ENCODE measurements around the gene AP2A2.

AP2A2 gene

DNA sequence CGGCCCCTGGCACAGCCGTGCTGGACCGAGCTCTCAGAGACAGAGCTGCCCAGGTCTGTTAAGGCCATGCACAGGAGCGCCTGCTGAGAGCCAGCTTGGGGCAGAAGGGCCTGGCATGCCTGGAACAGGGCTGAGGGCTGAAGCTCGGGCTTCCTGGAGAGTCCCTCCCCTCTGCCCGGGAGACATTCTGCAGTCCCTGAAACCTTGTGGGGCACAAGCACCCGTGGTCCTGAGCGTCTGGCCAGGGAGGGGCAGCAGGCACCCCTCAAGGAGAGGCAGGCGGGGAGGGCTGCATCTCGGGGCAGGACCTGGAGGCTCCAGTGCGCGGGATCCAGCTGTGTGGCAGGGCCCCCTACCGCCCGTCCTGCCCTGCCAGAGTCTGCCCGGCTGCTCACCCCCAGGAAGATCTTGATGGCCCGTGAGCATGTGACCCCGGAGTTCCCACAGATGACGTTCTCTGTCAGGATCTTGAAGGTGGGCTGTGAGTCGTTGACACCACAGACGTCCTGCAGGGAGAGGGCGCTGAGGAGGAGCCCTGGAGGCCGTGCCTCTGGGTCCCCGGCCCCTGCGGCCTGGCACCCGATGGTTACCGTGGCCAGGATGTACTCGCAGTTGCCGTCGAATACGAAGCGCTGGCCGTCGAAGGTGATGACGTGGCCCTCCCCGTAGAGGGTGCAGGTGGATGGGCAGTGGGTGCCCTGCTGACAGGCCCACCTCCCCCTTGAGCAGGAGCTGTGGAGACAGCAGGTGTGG lies 99.9 kb downstream of the AP2A2 start:
- TF ChIP-seq YY1 (IDR thresholded peaks at IDR 0.05; ENCODE audit: low read depth) (no peak), EGR1 (IDR thresholded peaks at IDR 0.05) (no peak), EP300 (IDR thresholded peaks at IDR 0.05; ENCODE audit: borderline replicate concordance) (no peak), ZBTB7A (IDR thresholded peaks at IDR 0.05; ENCODE audit: low read depth) (no peak), TAF1 (IDR thresholded peaks at IDR 0.05; ENCODE audit: low read depth) (no peak), RAD21 (IDR thresholded peaks at IDR 0.05; ENCODE audit: low read depth) (no peak), TCF12 (IDR thresholded peaks at IDR 0.05; ENCODE audit: low read depth) (no peak), FOXM1 (IDR thresholded peaks at IDR 0.05; ENCODE audit: borderline replicate concordance, low read depth) (no peak), NFIC (IDR thresholded peaks at IDR 0.05) (no peak), CREB1 (IDR thresholded peaks at IDR 0.05; ENCODE audit: low read depth) (no peak), TEAD4 (IDR thresholded peaks at IDR 0.05) (no peak)
- TF ChIP-seq, protein P1, sequence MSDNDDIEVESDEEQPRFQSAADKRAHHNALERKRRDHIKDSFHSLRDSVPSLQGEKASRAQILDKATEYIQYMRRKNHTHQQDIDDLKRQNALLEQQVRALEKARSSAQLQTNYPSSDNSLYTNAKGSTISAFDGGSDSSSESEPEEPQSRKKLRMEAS (IDR thresholded peaks at IDR 0.05) = no peak
- TF ChIP-seq, protein P2, sequence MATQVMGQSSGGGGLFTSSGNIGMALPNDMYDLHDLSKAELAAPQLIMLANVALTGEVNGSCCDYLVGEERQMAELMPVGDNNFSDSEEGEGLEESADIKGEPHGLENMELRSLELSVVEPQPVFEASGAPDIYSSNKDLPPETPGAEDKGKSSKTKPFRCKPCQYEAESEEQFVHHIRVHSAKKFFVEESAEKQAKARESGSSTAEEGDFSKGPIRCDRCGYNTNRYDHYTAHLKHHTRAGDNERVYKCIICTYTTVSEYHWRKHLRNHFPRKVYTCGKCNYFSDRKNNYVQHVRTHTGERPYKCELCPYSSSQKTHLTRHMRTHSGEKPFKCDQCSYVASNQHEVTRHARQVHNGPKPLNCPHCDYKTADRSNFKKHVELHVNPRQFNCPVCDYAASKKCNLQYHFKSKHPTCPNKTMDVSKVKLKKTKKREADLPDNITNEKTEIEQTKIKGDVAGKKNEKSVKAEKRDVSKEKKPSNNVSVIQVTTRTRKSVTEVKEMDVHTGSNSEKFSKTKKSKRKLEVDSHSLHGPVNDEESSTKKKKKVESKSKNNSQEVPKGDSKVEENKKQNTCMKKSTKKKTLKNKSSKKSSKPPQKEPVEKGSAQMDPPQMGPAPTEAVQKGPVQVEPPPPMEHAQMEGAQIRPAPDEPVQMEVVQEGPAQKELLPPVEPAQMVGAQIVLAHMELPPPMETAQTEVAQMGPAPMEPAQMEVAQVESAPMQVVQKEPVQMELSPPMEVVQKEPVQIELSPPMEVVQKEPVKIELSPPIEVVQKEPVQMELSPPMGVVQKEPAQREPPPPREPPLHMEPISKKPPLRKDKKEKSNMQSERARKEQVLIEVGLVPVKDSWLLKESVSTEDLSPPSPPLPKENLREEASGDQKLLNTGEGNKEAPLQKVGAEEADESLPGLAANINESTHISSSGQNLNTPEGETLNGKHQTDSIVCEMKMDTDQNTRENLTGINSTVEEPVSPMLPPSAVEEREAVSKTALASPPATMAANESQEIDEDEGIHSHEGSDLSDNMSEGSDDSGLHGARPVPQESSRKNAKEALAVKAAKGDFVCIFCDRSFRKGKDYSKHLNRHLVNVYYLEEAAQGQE (IDR thresholded peaks at IDR 0.05; ENCODE audit: low read depth) = no peak
- TF ChIP-seq, protein P3, sequence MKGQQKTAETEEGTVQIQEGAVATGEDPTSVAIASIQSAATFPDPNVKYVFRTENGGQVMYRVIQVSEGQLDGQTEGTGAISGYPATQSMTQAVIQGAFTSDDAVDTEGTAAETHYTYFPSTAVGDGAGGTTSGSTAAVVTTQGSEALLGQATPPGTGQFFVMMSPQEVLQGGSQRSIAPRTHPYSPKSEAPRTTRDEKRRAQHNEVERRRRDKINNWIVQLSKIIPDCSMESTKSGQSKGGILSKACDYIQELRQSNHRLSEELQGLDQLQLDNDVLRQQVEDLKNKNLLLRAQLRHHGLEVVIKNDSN (IDR thresholded peaks at IDR 0.05) = no peak

DNA sequence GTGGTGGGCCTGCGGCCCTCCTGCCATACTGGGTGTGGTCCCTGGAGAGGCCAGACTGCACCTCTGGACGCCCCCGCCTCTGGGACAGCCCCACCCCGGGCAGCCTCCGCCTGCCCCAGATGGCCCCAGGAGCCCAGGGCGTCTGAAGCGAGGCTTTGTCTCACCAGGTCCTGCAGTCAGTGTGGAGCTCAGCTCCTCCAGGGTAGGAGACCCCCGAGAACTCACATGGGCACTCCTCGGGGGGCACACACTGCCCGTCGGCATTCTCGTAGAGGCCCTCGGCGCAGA lies 100.4 kb downstream of the AP2A2 start:
- TF ChIP-seq CREB1 (IDR thresholded peaks at IDR 0.05; ENCODE audit: low read depth) (no peak), YY1 (IDR thresholded peaks at IDR 0.05; ENCODE audit: low read depth) (no peak), TCF12 (IDR thresholded peaks at IDR 0.05; ENCODE audit: low read depth) (no peak), NFIC (IDR thresholded peaks at IDR 0.05) (no peak), ZBTB7A (IDR thresholded peaks at IDR 0.05; ENCODE audit: low read depth) (no peak)
- TF ChIP-seq, protein P2 (IDR thresholded peaks at IDR 0.05; ENCODE audit: low read depth) = no peak

DNA sequence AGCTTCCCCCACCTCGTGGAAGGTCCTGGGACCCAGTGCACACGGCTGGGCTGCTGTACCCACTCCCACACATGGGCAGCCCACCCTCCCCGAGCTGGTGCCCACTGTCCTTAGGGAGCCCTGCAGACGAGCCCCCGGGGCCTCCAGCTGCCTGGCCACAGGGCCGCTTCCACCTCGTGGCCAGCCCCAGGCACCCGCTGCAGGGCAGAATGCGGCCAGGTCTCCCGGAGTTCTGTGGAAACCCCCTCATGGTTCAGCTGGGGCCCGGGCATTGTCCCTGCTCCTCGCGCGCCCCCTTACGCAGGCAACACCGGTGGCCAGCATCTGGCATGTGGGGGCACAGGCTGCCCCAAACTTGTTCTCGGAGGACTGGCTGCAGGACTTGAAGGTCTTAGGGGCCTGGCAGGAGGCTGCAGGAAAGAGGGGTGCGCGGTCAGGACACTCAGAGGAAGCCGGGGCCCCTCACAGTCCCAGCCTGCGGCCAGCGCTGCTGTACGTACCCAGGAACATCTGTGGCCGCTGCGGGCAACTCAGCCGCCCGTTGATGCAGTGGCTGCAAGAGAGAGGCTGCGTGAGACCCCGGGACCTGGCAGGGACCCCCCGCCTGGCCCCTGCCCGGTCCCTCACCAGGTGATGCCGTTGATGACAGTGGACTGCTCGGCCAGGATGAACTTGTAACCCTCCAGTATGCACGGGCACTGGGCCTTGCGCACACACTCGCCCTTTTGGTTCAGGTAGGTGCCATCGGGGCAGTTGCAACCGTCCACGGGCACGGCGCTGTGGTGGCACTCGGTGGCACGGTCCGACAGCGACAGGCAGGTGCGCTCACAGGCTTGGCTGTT lies 101.2 kb downstream of the AP2A2 start:
- TF ChIP-seq ZBTB7A (IDR thresholded peaks at IDR 0.05; ENCODE audit: low read depth) = no peak

DNA sequence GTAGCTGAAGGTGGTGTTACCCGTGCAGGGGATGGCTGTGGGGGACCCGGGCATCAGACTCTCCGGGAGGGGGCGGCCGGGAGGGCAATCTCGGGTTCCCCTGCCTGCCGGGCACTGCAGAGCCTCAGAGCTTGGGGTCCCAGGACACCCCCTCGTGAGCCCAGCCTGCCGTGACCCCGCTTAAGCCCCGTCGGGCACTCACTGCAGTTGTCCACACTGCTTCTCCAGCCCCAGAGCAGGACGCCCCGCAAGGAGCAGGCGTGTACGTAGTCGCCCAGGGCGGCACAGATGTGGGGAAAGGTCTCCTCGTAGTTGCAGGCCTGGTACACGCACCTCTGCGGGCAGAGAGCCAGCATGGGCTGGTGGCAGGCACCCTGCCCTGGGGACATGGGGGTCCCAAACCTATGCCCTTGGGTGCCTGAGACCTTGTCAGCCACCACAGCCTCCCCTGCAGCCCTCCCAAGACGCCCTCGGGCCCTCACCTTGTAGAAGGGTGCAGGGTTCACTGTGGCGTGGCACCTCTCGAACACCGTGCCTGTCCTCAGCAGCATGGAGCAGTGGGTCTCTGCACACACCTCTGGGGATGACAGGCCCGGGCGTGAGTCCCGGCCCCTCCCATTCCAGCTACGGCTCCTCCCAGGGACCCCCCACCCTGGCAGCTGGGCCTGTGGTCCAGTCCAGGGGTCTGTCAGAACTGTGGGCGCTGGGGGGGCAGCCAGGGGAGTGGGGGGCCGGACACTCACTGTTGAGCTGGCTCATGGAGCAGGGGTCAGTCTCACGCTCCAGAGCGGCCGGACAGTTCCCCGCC lies 102.0 kb downstream of the AP2A2 start:
- TF ChIP-seq ZBTB7A (IDR thresholded peaks at IDR 0.05; ENCODE audit: low read depth) (no peak), RAD21 (IDR thresholded peaks at IDR 0.05; ENCODE audit: low read depth) (no peak), CEBPB (IDR thresholded peaks at IDR 0.05) (no peak), YY1 (IDR thresholded peaks at IDR 0.05; ENCODE audit: low read depth) (no peak), TAF1 (IDR thresholded peaks at IDR 0.05; ENCODE audit: low read depth) (no peak), TCF12 (IDR thresholded peaks at IDR 0.05; ENCODE audit: low read depth) (no peak), TEAD4 (IDR thresholded peaks at IDR 0.05) (no peak), EGR1 (IDR thresholded peaks at IDR 0.05) (no peak), EP300 (IDR thresholded peaks at IDR 0.05; ENCODE audit: borderline replicate concordance) (no peak), CREB1 (IDR thresholded peaks at IDR 0.05; ENCODE audit: low read depth) (no peak)
- TF ChIP-seq, protein P1 (IDR thresholded peaks at IDR 0.05) = no peak
- TF ChIP-seq, protein P3 (IDR thresholded peaks at IDR 0.05) = no peak
- TF ChIP-seq, protein P2 (IDR thresholded peaks at IDR 0.05; ENCODE audit: low read depth) = no peak
